GM13976 (cell line): ENCODE results near the gene SCNN1A.

Source experiments
- DNase-seq: peaks from one replicate; pipeline ENCODE4 v3.0.0; 2012; ENCODE audit warnings: low spot score
- in situ Hi-C: fragments of 300-500 bp; cut with MboI; formaldehyde crosslinking; loops from one replicate; pipeline ENCODE4 v1.12.0; 2022; ENCODE audit warnings: low sequenced_read_pairs, mixed read lengths, inconsistent platforms; ENCODE audit not compliant: unreplicated experiment
- TF ChIP-seq, protein P1 (sequence below): IDR thresholded peaks from 2 replicates; pipeline ENCODE4 v1.5.1; 2012; ENCODE audit warnings: borderline replicate concordance, mild to moderate bottlenecking; ENCODE audit not compliant: insufficient read depth; ENCODE audit errors: extremely low read depth, missing control alignments, control extremely low read depth

SCNN1A gene

DNA sequence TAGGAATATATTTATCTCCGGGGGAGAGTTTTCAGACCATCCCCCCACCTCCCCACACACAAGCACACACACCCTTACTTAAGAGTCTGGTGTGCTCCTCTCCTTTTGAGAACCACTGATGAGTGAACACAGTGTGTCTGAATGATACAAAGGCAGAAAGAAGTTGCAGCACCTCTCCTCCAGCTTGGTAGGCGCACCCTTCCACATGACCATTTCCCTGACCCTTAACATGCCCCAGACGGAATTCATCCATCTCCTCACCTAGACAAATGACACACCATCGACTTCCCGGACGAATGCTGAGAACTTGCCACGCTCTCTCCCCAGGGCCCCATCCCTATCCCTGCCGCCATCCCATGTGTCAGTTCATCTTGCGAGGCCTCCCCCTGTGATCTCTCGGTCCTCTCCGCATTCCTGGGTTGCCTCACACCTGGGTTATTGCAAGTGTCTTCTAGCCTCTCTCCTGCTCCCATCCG, 37.4 kb downstream of the SCNN1A start:
- TF ChIP-seq, protein P1, sequence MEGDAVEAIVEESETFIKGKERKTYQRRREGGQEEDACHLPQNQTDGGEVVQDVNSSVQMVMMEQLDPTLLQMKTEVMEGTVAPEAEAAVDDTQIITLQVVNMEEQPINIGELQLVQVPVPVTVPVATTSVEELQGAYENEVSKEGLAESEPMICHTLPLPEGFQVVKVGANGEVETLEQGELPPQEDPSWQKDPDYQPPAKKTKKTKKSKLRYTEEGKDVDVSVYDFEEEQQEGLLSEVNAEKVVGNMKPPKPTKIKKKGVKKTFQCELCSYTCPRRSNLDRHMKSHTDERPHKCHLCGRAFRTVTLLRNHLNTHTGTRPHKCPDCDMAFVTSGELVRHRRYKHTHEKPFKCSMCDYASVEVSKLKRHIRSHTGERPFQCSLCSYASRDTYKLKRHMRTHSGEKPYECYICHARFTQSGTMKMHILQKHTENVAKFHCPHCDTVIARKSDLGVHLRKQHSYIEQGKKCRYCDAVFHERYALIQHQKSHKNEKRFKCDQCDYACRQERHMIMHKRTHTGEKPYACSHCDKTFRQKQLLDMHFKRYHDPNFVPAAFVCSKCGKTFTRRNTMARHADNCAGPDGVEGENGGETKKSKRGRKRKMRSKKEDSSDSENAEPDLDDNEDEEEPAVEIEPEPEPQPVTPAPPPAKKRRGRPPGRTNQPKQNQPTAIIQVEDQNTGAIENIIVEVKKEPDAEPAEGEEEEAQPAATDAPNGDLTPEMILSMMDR, result no peak
- DNase-seq, result no peak
- in situ Hi-C loops, result no loop called here

DNA sequence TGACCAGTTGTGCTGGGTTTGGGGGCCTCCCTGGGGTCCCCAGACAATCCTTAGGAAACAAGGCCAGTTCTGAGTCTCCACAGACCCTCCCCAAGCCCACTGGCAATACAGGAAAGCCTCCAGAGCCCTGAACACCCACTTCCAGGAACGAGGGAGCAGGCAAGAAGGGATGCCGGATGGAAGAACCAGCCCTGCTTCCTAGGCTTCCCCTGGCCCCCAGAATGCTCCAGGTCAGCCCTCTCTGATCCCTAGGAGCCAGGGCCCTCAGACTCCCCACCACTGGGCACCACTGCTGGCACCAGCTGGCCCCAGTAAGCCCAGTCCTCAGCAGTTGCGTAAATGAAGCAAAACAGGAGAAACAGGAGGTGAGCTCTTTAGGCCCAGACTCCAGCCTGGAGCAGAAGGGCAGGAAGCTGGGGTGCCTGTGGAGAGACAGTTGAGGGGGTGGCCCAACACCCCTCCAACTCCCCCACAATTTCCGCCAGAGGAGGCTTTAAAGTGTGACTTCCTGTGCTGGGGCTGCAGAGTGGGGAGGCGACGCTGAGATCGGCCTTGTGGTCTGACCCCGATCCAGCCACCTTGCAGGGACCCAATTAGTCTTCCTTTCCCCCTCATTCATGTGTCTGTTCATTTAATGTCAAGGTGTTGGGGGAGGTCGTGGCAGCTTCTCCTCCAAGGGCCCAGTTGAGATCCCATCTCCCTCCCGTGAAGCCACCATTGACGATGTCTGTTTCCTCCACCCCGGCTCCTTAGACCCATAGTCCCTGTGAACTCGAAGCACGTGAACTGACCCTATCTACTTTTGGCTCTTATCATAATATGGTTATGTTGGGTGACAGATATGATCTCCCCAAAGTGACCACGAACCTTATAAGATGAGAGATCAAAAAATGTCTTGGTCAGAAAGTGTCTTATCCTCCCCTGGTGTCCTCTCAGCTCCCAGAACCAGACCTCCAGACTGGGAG, 38.2 kb downstream of the SCNN1A start:
- in situ Hi-C loops, result no loop called here
- TF ChIP-seq, protein P1, result no peak
- no peak for DNase-seq

GRCh38 chr12:6336079-6336888, 39.1 kb downstream of the SCNN1A start:
- in situ Hi-C loops, result no loop called here
- TF ChIP-seq, protein P1, result no peak

DNA sequence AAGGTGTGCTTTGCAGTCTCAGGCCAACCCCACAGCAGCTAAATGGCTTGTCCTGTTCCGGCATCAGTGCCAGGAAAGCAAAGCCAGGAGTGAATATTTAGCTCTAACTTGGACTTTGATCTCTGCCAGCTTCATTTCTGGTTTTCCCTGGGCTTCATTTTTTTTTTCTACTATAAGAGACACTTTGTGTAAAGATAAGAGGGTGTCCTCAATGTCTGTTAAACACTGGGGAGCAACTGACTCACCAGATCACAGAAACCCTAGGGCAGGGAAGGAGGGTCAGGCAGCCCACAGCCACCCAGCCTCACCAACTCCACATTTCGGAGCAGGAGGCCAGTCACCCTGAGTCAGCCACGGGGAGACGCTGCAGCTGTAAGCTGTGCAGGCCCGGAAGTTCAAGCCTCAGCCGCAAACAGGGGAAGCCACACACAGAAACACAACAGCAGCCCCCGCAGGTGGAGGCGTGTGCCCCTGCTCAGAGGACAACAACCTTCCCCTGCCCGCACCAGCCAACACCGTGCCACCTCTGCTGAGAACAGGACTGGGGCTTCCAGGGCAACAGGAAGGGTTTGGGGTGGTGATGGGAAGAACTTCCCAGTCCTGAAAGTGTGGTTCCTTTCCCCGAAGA, 39.8 kb downstream of the SCNN1A start:
- DNase-seq, result peak; percentile 92
- TF ChIP-seq, protein P1, result peak; percentile 69
- in situ Hi-C loops, result no loop called here

More at GRCh38 chr12:6336079-6336888, 39.1 kb downstream of the SCNN1A start:
- DNase-seq, result peak; percentile 63

- no peak for DNase-seq
- in situ Hi-C loops, result no loop called here
- TF ChIP-seq, protein P1, result no peak
Observed at GRCh38 chr12:6334940-6335450, 40.4 kb downstream of the SCNN1A start.

GRCh38 chr12:6334359-6334758, 41.0 kb downstream of the SCNN1A start:
- no peak for DNase-seq
- TF ChIP-seq, protein P1, result no peak
- in situ Hi-C loops, result no loop called here
